Thoracic aorta (tissue), 2 donors: ENCODE measurements around the gene ATXN10. TPM values are rescaled to one million over a fixed set of nuclear protein-coding genes. Genes with fewer than 3 reads are reported as not detected.

Experiments used
- ATAC-seq: fragments of 150-250 bp; one replicate; pipeline ENCODE4 v1.8.0; 2017; ENCODE audit warnings: low read depth; ENCODE audit not compliant: insufficient number of reproducible peaks, low FRiP score
- DNase-seq: peaks from one replicate; pipeline ENCODE4 v3.0.0-alpha.2; 2020; ENCODE audit warnings: low spot score
- H3K27ac ChIP-seq, 2 donors: fragments of 200-600 bp; sonication (generic); 1 replicate in 1 of 2; 2 replicates in 1 of 2; pipeline ENCODE4 v1.5.1; 2016; ENCODE audit warnings: mild to moderate bottlenecking in 2 of 2, moderate library complexity in 2 of 2
- H3K27me3 ChIP-seq: fragments of 200-600 bp; sonication (generic); replicated peaks from 2 replicates; pipeline ENCODE4 v1.6.0; 2016; ENCODE audit warnings: mild to moderate bottlenecking; ENCODE audit not compliant: insufficient read depth
- H3K36me3 ChIP-seq: fragments of 200-600 bp; sonication (generic); one replicate; pipeline ENCODE4 v1.5.1; 2016
- H3K4me1 ChIP-seq, 2 donors: fragments of 200-600 bp; sonication (generic); 1 replicate in 1 of 2; 2 replicates in 1 of 2; pipeline versions ENCODE4 v1.5.1 to v1.6.0; 2016; ENCODE audit warnings: low read depth in 2 of 2, mild to moderate bottlenecking in 1 of 2; ENCODE audit not compliant: control insufficient read depth in 1 of 2
- H3K4me3 ChIP-seq: fragments of 200-600 bp; sonication (generic); 2 replicates; pipeline ENCODE4 v1.5.1; 2016; ENCODE audit warnings: mild to moderate bottlenecking
- H3K9me3 ChIP-seq: fragments of 200-600 bp; sonication (generic); 2 replicates; pipeline ENCODE4 v1.5.1; 2016
- CTCF ChIP-seq: fragments of 200-600 bp; sonication (generic); IDR thresholded peaks from one replicate; pipeline ENCODE4 v1.5.1; 2019; ENCODE audit warnings: antibody characterized with exemption
- total RNA-seq, 2 donors: library from RNA; depleted of rRNA; stranded (reverse); fragments of >200 nt; gene quantifications; one replicate each; pipeline versions ENCODE4 v1.1.0 to v1.2.3, GENCODE V29; 2016

The ATXN10 gene
- total RNA-seq, 2 donors from 2014 or later: 52.9 to 164 TPM

GRCh38 chr22:45650721-45651120, 20.9 kb upstream of the ATXN10 start:
- Histone ChIP-seq H3K4me3 (no peak overlapping the region), H3K9me3 (no peaks in the 10 kb centered on the region), H3K27ac (no peak overlapping the region), H3K36me3 (no peaks in the 10 kb centered on the region), H3K27me3 (no peaks in the 10 kb centered on the region), H3K4me1 (peaks cover 0 to 3% of the 10 kb centered on the region in 2 donors)
- DNase-seq (no peak), ATAC-seq (no peak)
- TF ChIP-seq CTCF: no peak

- DNase-seq (no peak), ATAC-seq (no peak)
- Histone ChIP-seq H3K4me3 (no peak overlapping the region), H3K36me3 (no peaks in the 10 kb centered on the region), H3K27me3 (no peaks in the 10 kb centered on the region), H3K4me1 (no peaks in the 10 kb centered on the region), H3K9me3 (no peaks in the 10 kb centered on the region), H3K27ac (no peak overlapping the region)
- no peak for TF ChIP-seq CTCF
These were observed 19.6 kb upstream of the ATXN10 start for GRCh38 chr22:45651931-45652528.

- TF ChIP-seq CTCF: no peak
- Histone ChIP-seq H3K36me3 (no peaks in the 10 kb centered on the region), H3K9me3 (no peaks in the 10 kb centered on the region), H3K4me3 (no peak overlapping the region), H3K4me1 (no peaks in the 10 kb centered on the region), H3K27me3 (no peaks in the 10 kb centered on the region), H3K27ac (no peak overlapping the region)
- DNase-seq (no peak), ATAC-seq (no peak)
These were observed 15.1 kb upstream of the ATXN10 start for GRCh38 chr22:45656577-45656976.

GRCh38 chr22:45657701-45658100, 13.9 kb upstream of the ATXN10 start:
- Histone ChIP-seq H3K9me3 (peaks cover 6% of the 10 kb centered on the region), H3K27me3 (no peaks in the 10 kb centered on the region), H3K36me3 (no peaks in the 10 kb centered on the region), H3K4me1 (no peaks in the 10 kb centered on the region), H3K27ac (no peak overlapping the region), H3K4me3 (no peak overlapping the region)
- DNase-seq (no peak), ATAC-seq (no peak)
- no peak for TF ChIP-seq CTCF

GRCh38 chr22:45664136-45664646, 7.4 kb upstream of the ATXN10 start:
- DNase-seq: no peak
- Histone ChIP-seq H3K4me1 (no peaks in the 10 kb centered on the region), H3K4me3 (no peak overlapping the region), H3K36me3 (no peaks in the 10 kb centered on the region), H3K9me3 (peaks cover 13% of the 10 kb centered on the region), H3K27ac (no peak overlapping the region), H3K27me3 (no peaks in the 10 kb centered on the region)
- no peak for ATAC-seq
- TF ChIP-seq CTCF: no peak
